GM19025 (cell line): ENCODE measurements around the gene DLEC1.
"Not testable (repeated sequence)": the region's sequence is repeated elsewhere in the genome, so short reads cannot be mapped to it uniquely, and the experiment has no call there.

Experiments
- ATAC-seq: cut with Tn5 transposase; IDR thresholded peaks from one replicate; pipeline ENCODE4 v1.9.1; 2021; ENCODE audit warnings: mild to moderate bottlenecking, low read depth, moderate library complexity; ENCODE audit not compliant: unreplicated experiment

Gene DLEC1

GRCh38 chr3:38149708-38150107 lies 110.7 kb downstream of the DLEC1 start:
- ATAC-seq: no peak

DNA sequence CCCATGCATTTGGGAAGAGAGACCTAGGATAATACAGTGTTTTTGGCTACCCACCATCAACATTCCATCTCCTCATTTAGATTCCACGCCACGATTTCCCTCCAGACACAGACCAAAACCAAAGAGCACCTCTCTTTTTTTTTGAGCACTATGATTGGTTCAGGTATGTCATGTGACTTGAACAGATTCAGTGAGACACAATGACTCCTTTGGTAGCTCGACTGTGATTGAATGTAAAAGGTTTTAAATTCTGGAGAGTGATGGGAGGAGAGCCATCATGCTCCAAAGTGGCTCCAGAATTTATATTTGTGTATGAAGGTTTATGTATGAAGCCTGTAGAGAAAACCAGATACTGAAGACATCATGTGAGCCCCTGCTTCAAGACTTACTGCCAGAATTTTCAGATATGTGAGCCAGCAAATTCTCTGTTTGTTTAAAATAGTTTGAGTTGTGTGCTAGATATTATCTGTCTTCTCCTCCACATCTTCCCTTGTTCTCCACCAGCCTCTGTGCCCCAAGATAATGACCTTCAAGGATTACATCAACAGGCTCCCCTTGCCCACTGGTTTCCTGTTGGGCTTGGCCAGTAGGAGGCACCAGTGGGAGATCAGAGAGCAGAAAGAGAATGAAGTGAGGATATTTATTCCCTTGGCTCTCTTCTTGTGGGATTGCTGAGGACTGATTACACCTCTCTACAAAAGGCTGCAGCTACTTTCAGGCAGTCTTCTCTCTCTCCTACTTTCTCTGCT lies 111.9 kb downstream of the DLEC1 start:
- no peak for ATAC-seq

GRCh38 chr3:38151667-38152265 lies 112.8 kb downstream of the DLEC1 start:
- ATAC-seq: no peak

DNA sequence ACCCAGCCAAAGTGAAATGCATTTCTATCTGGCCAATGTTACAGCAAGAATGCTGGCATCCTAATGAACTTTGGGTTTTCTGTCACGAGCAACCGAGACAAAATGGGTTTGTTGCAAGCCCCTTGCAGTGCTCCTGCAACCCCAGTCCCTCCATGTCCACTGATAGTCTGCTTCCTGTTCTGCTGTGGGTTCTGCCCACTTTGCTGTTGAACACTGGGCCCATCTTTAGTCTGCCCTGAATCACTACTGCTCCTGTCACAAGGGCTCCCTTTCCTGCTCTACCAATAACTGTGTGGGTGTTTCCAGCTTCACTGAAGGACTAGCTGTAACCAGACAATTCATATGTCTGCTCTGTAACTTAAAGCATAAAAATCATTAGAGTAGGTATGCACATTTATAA lies 113.6 kb downstream of the DLEC1 start:
- no peak for ATAC-seq

GRCh38 chr3:38153221-38153620 lies 114.2 kb downstream of the DLEC1 start:
- ATAC-seq: no peak

DNA sequence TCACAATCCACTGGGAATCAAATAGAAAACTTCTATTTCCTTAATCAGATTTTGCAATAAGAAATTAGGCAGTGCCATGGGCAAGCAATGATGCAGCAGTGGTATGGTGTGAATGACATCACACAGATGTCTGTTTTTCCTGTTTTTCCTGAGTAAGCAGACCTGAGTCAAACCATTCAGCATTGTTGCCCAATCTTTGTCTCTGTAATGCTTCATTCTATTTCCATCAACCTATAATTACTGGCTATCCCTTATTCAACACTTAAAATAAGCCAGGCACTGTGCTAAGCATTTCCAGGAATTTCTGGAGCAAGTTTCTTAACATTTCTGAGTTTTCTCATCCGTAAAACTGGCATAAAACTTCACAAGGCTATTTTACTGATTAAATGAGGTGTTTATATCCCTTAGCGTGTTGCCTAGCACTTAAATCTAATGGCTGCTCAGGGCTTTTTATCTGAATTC lies 115.1 kb downstream of the DLEC1 start:
- no peak for ATAC-seq

- no peak for ATAC-seq
Observed at GRCh38 chr3:38154625-38155255, 115.7 kb downstream of the DLEC1 start.

DNA sequence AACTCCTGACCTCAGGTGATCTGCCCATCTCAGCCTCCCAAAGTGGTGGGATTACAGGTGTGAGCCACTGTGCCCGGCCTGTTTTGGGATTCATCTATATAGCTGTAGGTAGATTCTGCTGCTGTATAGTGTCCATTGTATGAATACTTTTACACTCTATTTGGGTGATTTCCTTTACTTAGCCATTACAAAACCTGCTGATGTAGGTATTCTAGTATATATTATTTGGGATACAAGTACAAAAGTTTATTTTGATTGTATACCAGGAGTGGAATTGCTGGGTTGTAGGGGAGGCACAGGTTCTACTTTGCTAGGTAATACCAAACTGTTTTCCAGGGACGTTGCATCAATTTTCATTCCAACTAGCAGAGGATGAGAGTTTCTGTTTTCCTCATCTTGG lies 116.8 kb downstream of the DLEC1 start:
- no peak for ATAC-seq

DNA sequence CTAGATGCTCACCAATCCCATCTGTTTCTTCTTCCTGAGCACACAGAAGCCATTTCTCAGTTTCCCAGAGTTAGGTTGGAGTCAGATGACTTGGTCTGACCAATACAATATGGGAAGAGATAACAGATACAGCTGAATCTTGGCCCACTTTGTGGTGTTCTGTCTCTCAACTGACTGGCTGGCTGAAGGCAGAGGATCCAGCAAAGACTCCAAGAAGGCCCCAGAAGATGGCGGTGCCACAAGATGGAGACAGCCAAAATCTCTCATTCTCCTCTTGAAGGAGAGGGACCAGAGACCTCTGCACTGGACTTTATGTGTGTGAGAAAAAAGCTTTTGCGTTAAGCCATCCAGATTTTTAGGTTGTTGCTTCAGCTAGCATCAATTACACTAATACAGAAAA lies 118.1 kb downstream of the DLEC1 start:
- no peak for ATAC-seq

DNA sequence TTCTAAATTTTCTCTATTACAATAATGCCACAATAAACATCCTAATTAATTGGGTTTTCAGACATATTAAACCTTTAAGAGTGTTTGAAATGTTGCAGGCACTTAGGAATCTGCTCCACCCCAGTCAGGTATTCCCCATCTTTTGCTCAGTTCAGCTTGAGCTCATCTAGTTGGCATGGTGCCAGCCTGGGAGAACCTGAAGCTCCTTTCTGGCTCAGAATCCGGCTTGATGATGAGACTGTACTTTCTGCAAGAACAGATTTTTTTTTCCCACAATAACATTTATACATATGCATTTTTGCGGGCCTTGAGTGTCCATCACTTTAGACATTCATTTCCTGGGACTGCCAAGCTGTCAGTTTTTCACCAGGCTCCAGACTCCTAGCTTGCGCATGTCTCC lies 118.6 kb downstream of the DLEC1 start:
- no peak for ATAC-seq

DNA sequence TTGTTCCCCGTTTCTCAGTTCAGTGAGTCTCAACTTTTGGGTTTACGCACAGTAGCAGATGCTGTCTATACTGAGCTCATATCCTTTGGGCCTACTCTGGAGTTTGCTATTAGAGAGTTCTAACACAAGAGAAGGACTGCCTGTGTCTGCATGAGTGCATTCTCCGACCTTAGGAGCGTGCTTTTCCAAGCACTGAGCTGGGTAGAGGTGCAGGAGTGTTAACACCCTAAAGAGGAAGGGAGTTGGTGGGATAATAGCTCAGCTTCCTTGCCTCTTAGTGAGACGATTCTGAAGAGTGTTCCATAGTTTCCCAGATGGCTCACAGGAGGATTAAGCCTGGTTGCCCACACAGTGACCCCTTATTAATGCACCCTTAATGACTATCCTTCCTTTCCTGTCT lies 119.5 kb downstream of the DLEC1 start:
- no peak for ATAC-seq

DNA sequence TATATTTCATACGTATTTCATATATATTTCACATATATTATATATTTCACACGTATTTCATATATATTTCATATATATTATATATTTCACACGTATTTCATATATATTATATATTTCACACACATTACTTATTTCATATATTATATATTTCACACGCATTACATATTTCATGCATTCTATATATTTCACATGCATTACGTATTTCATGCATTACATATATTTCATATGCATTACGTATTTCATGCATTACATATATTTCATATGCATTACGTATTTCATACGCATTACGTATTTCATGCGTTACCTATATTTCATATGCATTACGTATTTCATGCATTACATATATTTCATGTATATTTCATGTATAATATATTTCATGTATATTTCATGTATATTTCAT lies 121.7 kb downstream of the DLEC1 start:
- not testable (repeated sequence) for ATAC-seq

- no peak for ATAC-seq
Observed at GRCh38 chr3:38163117-38163840, 124.3 kb downstream of the DLEC1 start.

- no peak for ATAC-seq
Observed at GRCh38 chr3:38163841-38164642, 125.0 kb downstream of the DLEC1 start.

DNA sequence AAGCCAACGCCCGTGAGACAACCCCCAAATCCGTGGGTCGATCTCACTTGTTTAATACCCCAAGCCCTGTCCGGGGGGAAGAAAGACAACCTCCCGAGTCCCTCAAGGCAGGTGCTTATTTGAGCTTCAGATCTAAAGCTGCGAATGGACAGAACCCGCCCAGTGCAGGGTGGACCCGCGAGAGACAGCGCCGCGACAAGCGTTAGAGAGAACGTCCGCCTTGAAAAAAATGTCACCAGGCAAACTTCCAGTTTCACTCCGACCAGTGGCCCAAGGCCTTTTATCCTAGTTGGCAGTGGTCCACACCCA lies 125.6 kb downstream of the DLEC1 start:
- ATAC-seq: peak; percentile 11

GRCh38 chr3:38164952-38165721 lies 126.1 kb downstream of the DLEC1 start, which contains the start of gene OXSR1:
Gene OXSR1 (plus strand): TSS chr3:38165537. CDS start chr3:38165877, 340 bp downstream.
- peak; percentile 88 for ATAC-seq

GRCh38 chr3:38165722-38166387 lies 126.8 kb downstream of the DLEC1 start:
- no peak for ATAC-seq

DNA sequence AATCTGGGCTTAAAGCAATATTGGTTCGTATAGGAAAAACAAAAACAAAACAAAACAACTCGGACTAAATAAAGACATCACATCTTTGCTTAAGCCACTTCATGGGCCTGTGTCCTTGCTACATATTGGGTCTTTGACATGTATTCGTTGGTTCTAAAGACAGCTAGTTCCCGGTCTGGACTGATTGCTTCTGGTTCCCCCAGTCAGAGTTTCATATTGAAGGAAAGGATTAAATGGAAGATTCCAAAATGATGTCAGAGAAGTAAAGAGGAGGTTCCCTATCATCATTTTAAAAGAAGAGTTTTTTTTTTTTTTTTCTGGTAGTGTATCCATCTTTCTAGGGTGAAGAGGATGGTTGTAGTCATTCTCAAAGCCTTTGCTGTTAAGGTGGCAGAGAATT lies 128.6 kb downstream of the DLEC1 start:
- ATAC-seq: no peak
